OCI-LY7 (cell line): ENCODE results near the gene BAX. TPM values are rescaled to one million over a fixed set of nuclear protein-coding genes. Genes with fewer than 3 reads are reported as not detected.
A peak's percentile ranks its signal among the peaks of the same experiment; 100 is the strongest.
"Not testable (repeated sequence)": the region's sequence is repeated elsewhere in the genome, so short reads cannot be mapped to it uniquely, and the experiment has no call there.

Experiments
- BruUV-seq: library from RNA; stranded (reverse); fragments of 400-500 nt; replicated peaks from 2 replicates; lab custom pipeline; 2021; lab: Mats Ljungman, UMichigan
- CTCF ChIA-PET: fragments of 300-600 bp; sonication (Branson Sonifier 250); formaldehyde crosslinking; loops from one replicate; lab custom pipeline; 2022; ENCODE audit warnings: antibody characterized with exemption; ENCODE audit not compliant: unreplicated experiment; lab: Charles Lee
- POLR2A ChIA-PET: fragments of 300-600 bp; sonication (Branson Sonifier 250); formaldehyde crosslinking; loops from one replicate; lab custom pipeline; 2022; ENCODE audit warnings: antibody characterized with exemption; lab: Charles Lee
- DNase-seq: peaks from one replicate; pipeline ENCODE4 v3.0.0-alpha.2; 2015; ENCODE audit warnings: low spot score
- H2AFZ ChIP-seq: fragments of 200-600 bp; sonication (generic), shearing (Covaris generic); 2 replicates; pipeline ENCODE4 v1.6.1; 2014; ENCODE audit warnings: mild to moderate bottlenecking, antibody characterized with exemption, low read length, moderate library complexity
- H3K27ac ChIP-seq: fragments of 200-600 bp; sonication (generic); 2 replicates; pipeline ENCODE4 v1.5.1; 2014; ENCODE audit warnings: mixed run types, low read depth, mild to moderate bottlenecking, moderate library complexity, low read length, inconsistent platforms; ENCODE audit not compliant: poor library complexity, severe bottlenecking
- H3K36me3 ChIP-seq: fragments of 200-600 bp; sonication (generic); 2 replicates; pipeline ENCODE4 v1.6.1; 2014; ENCODE audit warnings: mild to moderate bottlenecking, antibody characterized with exemption, low read length, moderate library complexity, mixed read lengths; ENCODE audit not compliant: insufficient read depth
- H3K4me1 ChIP-seq: fragments of 200-600 bp; sonication (generic); 2 replicates; pipeline ENCODE4 v1.5.1; 2014; ENCODE audit warnings: mild to moderate bottlenecking, low read length; ENCODE audit not compliant: insufficient read depth, poor library complexity, severe bottlenecking
- H3K4me2 ChIP-seq: fragments of 200-600 bp; sonication (generic); 2 replicates; pipeline ENCODE4 v1.6.1; 2014; ENCODE audit warnings: mild to moderate bottlenecking, low read length
- H3K4me3 ChIP-seq: fragments of 200-600 bp; sonication (generic); 2 replicates; pipeline ENCODE4 v1.5.1; 2014; ENCODE audit warnings: mild to moderate bottlenecking, low read depth, low read length; ENCODE audit not compliant: poor library complexity, severe bottlenecking
- H3K79me2 ChIP-seq: fragments of 200-600 bp; sonication (generic); 2 replicates; pipeline ENCODE4 v1.6.1; 2016; ENCODE audit warnings: low read depth, mild to moderate bottlenecking, low read length, moderate library complexity, mixed read lengths; ENCODE audit not compliant: insufficient read depth
- H3K9me2 ChIP-seq: fragments of 200-600 bp; sonication (generic); 2 replicates; pipeline ENCODE4 v1.6.1; 2016; ENCODE audit warnings: mild to moderate bottlenecking, low read length, mixed read lengths; ENCODE audit not compliant: insufficient read depth
- H3K9me3 ChIP-seq: fragments of 200-600 bp; sonication (generic); 2 replicates; pipeline ENCODE4 v1.6.1; 2014; ENCODE audit warnings: mild to moderate bottlenecking, mixed run types, low read length, mixed read lengths
- H4K20me1 ChIP-seq: fragments of 200-600 bp; sonication (generic); 2 replicates; pipeline ENCODE4 v1.6.1; 2014; ENCODE audit warnings: mild to moderate bottlenecking, antibody characterized with exemption, low read length, moderate library complexity, mixed read lengths; ENCODE audit not compliant: insufficient read depth
- CTCF ChIP-seq: fragments of 200-600 bp; sonication (generic); conservative IDR thresholded peaks from 2 replicates; pipeline ENCODE4 v1.5.1; 2014; ENCODE audit warnings: mild to moderate bottlenecking, antibody characterized with exemption, low read length, moderate library complexity, mixed read lengths
- EZH2phosphoT487 ChIP-seq: fragments of 200-600 bp; sonication (generic); IDR thresholded peaks from 2 replicates; pipeline ENCODE4 v1.6.1; 2018; ENCODE audit warnings: low read depth, borderline replicate concordance, mild to moderate bottlenecking, mixed run types, antibody characterized with exemption, low read length, moderate library complexity, mixed read lengths
- intact Hi-C: fragments of 100-400 bp; cut with micrococcal nuclease; formaldehyde crosslinking; loops from one replicate; pipeline ENCODE4 v1.10.0; 2022; ENCODE audit not compliant: unreplicated experiment
- total RNA-seq, 2 experiments: library from RNA; depleted of rRNA in 1 of 2; stranded (reverse); fragments of >200 nt in 1 of 2; shearing (Covaris generic) in 1 of 2; gene quantifications; 2 replicates each; pipeline ENCODE4 v1.2.3, GENCODE V29; 2014 to 2022

The BAX gene
- total RNA-seq, 2 experiments from 2014 or later = 83.9 to 95.2 TPM

GRCh38 chr19:48922548-48923490 lies 31.9 kb upstream of the BAX start:
- CTCF ChIA-PET = no interaction called here
- H3K36me3 ChIP-seq = peaks cover 19% of the 10 kb centered on the region; the same call in 1 of the 2 replicates
- TF ChIP-seq CTCF = no peak
- TF ChIP-seq EZH2phosphoT487 = no peak
- H3K4me2 ChIP-seq = no peak overlapping the region
- H3K79me2 ChIP-seq = no peaks in the 10 kb centered on the region
- DNase-seq = no peak
- H2AFZ ChIP-seq = no peak overlapping the region
- peaks cover 9% of the 10 kb centered on the region for H3K4me1 ChIP-seq
- no peaks in the 10 kb centered on the region for H4K20me1 ChIP-seq
- no peaks in the 10 kb centered on the region for H3K9me3 ChIP-seq
- intact Hi-C loops = no loop called here
- POLR2A ChIA-PET = no interaction called here
- no peak overlapping the region for H3K4me3 ChIP-seq
- H3K9me2 ChIP-seq = no peaks in the 10 kb centered on the region
- BruUV-seq = TSS peak; percentile 54
- H3K27ac ChIP-seq = no peak overlapping the region

GRCh38 chr19:48925240-48925843 lies 29.3 kb upstream of the BAX start:
- Histone ChIP-seq H2AFZ (no peak overlapping the region), H3K27ac (no peak overlapping the region), H3K4me2 (no peak overlapping the region), H3K9me2 (no peaks in the 10 kb centered on the region), H3K4me1 (no peaks in the 10 kb centered on the region), H3K36me3 (peaks cover 15% of the 10 kb centered on the region; the same call in 1 of the 2 replicates), H4K20me1 (no peaks in the 10 kb centered on the region), H3K4me3 (no peak overlapping the region), H3K79me2 (no peaks in the 10 kb centered on the region), H3K9me3 (no peaks in the 10 kb centered on the region)
- ChIA-PET POLR2A (interaction anchor here (0.7 kb wide), 1 partner anchor 137 kb away, joined by 4 read pairs; no protein-coding TSS in a partner anchor), CTCF (no interaction called here)
- TF ChIP-seq CTCF (no peak), EZH2phosphoT487 (no peak)
- intact Hi-C loops = no loop called here
- BruUV-seq = no TSS peak
- no peak for DNase-seq

- BruUV-seq, CTCF ChIA-PET, DNase-seq, H3K79me2 ChIP-seq, H4K20me1 ChIP-seq, intact Hi-C loops, H3K27ac ChIP-seq, H3K9me3 ChIP-seq, H3K9me2 ChIP-seq, H3K4me3 ChIP-seq, H2AFZ ChIP-seq, H3K4me1 ChIP-seq, H3K4me2 ChIP-seq: not testable (repeated sequence)
- H3K36me3 ChIP-seq = peaks cover 15% of the 10 kb centered on the region; the same call in 1 of the 2 replicates
- POLR2A ChIA-PET = interaction anchor here (0.7 kb wide), 1 partner anchor 138 kb away, joined by 4 read pairs; no protein-coding TSS in a partner anchor
Observed at GRCh38 chr19:48925890-48926289, 28.8 kb upstream of the BAX start.
